ENCODE results near the gene JARID2. TPM values are rescaled to one million over a fixed set of nuclear protein-coding genes. Genes with fewer than 3 reads are reported as not detected.

The JARID2 gene
- total RNA-seq, 1 experiment from 2014 or later, result 180 TPM

DNA sequence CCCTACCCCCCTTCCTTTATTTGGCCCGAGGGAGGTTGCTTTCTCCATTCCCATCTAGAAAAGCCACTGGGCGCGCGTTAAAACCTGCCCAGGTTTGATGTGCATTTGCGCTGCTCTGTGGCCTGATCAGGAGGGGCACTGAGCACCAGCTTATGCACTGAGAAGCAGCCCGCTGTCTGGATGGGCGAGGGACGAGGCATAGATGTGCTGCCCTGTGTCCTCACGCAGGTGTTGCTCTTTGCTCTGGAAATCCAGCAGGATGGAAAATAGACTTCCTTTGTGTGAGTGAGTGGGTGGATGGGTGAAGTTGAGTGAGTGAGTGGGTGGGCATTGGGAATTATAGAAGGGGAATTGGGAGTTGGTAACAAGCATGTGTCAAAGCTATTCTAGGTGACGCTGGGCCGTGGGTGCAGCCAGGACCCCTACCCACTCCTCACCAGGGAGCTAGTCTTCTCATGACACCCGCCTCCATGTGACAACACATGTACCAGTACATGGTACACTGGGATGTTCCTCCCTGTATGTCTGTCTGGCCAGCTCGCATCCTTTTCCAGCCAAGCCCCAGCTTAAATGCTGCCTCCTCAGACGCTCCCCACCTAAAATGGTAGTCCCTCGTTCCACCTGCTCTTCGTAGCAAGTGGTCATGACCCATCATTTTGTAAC, 254.3 kb downstream of the JARID2 start (continued):
- TF ChIP-seq FOXK1 (CRISPR knock-in tag; IDR thresholded peaks at IDR 0.05) (no peak), CBFB (CRISPR knock-in tag; IDR thresholded peaks at IDR 0.05; ENCODE audit: low read depth) (no peak)
- TF ChIP-seq, protein P1, sequence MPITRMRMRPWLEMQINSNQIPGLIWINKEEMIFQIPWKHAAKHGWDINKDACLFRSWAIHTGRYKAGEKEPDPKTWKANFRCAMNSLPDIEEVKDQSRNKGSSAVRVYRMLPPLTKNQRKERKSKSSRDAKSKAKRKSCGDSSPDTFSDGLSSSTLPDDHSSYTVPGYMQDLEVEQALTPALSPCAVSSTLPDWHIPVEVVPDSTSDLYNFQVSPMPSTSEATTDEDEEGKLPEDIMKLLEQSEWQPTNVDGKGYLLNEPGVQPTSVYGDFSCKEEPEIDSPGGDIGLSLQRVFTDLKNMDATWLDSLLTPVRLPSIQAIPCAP (CRISPR knock-in tag; IDR thresholded peaks at IDR 0.05), result no peak
- TF ChIP-seq, protein P2, sequence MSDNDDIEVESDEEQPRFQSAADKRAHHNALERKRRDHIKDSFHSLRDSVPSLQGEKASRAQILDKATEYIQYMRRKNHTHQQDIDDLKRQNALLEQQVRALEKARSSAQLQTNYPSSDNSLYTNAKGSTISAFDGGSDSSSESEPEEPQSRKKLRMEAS (CRISPR knock-in tag; IDR thresholded peaks at IDR 0.05), result no peak

DNA sequence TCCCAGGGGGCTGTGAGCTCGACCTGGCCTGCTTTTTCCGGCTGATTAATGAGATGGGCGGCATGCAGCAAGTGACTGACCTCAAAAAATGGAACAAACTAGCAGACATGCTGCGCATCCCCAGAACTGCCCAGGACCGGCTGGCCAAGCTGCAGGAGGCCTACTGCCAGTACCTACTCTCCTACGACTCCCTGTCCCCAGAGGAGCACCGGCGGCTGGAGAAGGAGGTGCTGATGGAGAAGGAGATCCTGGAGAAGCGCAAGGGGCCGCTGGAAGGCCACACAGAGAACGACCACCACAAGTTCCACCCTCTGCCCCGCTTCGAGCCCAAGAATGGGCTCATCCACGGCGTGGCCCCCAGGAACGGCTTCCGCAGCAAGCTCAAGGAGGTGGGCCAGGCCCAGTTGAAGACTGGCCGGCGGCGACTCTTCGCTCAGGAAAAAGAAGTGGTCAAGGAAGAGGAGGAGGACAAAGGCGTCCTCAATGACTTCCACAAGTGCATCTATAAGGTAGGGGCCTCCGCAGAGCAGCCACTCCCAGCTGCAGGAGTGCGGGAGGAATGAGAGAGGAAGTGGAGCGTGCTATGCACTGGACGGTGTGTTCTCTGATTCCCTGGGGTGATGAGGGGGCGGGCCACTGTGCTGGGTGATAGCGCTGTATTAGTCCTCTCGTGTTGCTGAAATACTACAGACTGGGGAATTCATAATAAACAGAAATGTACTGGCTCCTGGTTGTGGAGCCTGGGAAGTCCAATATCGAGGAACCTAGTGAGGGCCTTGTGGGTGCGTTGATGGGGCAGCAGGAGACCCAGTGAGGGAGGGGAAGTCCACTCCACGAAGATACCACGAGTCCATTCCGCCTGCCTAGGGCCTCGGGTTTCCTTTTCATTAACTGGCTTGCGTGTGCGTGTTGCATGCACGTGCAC, 255.3 kb downstream of the JARID2 start:
- DNase-seq (ENCODE audit: low spot score) (no peak), ATAC-seq (no peak)
- Mint-ChIP-seq H3K27ac (peak overlapping the region; percentile 87), H3K4me3 (no peak overlapping the region), H3K9me3 (no peaks in the 10 kb centered on the region), H3K27me3 (ENCODE audit: low read depth) (no peaks in the 10 kb centered on the region; the same call in 1 of the 2 replicates), H3K36me3 (peaks cover 91% of the 10 kb centered on the region), H3K4me1 (peaks cover 35% of the 10 kb centered on the region)
- ChIA-PET POLR2A (no interaction called here), CTCF (no interaction called here)
- TF ChIP-seq ZNF232 (CRISPR knock-in tag; IDR thresholded peaks at IDR 0.05) (no peak), MXD4 (CRISPR knock-in tag; IDR thresholded peaks at IDR 0.05; ENCODE audit: borderline replicate concordance) (no peak), SP1 (CRISPR knock-in tag; conservative IDR thresholded peaks at IDR 0.05) (no peak), CREM (CRISPR knock-in tag; IDR thresholded peaks at IDR 0.05) (no peak), HMGA2 (CRISPR knock-in tag; IDR thresholded peaks at IDR 0.05) (no peak)
- TF ChIP-seq, protein P3, sequence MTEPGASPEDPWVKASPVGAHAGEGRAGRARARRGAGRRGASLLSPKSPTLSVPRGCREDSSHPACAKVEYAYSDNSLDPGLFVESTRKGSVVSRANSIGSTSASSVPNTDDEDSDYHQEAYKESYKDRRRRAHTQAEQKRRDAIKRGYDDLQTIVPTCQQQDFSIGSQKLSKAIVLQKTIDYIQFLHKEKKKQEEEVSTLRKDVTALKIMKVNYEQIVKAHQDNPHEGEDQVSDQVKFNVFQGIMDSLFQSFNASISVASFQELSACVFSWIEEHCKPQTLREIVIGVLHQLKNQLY (CRISPR knock-in tag; IDR thresholded peaks at IDR 0.05), result no peak
- TF ChIP-seq, protein P4, sequence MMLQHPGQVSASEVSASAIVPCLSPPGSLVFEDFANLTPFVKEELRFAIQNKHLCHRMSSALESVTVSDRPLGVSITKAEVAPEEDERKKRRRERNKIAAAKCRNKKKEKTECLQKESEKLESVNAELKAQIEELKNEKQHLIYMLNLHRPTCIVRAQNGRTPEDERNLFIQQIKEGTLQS (CRISPR knock-in tag; conservative IDR thresholded peaks at IDR 0.05), result no peak

DNA sequence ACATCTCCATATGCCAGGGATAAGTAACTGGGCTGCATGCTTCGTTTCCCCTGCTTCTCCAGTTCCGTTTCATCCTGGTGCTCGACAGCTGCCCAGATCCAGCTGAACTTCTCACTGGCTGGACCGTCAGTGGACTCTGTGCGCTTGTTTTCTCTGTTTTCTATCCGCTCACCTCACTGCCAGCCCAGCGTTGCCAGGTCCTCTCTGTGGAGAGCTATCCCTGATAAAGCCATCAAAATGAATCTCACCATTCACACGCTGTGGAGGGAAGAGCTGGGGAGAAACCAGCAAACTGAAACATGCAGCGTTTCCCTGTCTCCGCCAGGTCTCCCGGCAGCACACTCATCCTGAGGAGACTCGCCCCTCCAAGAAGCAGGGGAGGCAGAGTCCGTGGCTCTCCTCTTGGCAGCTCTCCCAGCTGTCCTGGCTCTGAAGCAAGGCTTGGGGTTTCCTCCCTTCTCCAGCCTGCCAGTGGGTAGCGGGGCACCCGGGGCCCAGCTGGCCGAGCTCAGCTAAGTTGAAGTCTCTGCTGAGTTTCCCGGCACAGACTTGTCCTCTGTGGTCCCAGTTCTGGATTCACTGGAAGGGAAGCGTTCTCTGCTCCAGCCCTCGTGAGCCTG, 256.1 kb downstream of the JARID2 start:
- no peak overlapping the region for H3K4me3 Mint-ChIP-seq
- H3K4me1 Mint-ChIP-seq, result peaks cover 42% of the 10 kb centered on the region
- H3K9me3 Mint-ChIP-seq, result no peaks in the 10 kb centered on the region
- ChIA-PET POLR2A (no interaction called here), CTCF (no interaction called here)
- DNase-seq (ENCODE audit: low spot score) (no peak), ATAC-seq (no peak)
- no peak for TF ChIP-seq GRHL2 (CRISPR knock-in tag; IDR thresholded peaks at IDR 0.05; ENCODE audit: insufficient replicate concordance, severe bottlenecking)
- no peak for TF ChIP-seq TEAD1 (CRISPR knock-in tag; IDR thresholded peaks at IDR 0.05)
- no peaks in the 10 kb centered on the region; the same call in 1 of the 2 replicates for H3K27me3 Mint-ChIP-seq (ENCODE audit: low read depth)
- H3K27ac Mint-ChIP-seq, result peak overlapping the region; percentile 58; the same call in 1 of the 2 replicates
- peaks cover 96% of the 10 kb centered on the region for H3K36me3 Mint-ChIP-seq

DNA sequence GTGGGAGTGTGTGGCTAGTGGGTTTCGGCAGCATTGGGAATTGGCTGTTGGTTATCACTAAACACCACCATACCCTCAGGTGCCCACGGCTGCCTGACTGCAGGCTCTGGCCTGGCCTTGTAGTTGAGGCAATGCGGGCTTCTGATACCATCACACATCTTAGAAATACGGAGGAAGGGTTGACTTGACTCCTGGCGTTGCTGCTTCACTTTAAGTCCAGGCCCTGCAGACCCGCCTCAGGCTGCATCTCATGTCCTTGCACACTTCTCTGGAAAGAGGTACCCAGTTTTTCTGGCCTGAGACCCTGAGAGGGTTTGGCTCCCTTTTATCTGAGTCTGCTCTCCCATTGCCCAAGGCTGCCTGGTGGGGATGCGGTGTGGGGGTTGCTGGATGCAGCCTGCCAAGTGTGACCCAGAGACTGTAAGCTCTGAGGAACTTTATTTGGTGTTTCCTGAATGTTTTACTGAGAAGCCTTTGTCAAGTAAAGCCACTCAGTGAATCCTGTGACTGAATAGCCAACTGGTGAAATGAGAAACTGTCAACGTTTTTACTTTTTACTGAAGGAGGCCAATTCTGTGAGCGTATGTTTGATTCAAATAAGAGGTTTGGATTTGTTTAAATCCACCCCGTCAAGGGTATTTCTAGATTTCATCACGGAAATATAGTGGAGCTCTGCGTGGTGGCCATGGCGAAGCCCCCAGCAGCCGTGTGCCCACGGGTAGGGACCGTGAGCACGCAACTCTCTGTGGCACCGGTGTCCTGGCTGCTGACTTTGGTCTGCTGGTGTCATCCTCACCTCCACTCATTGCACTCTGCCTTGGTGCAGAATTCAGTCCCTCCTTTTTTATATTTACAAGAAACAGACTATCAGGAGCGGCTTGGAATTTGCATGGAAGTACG, 256.8 kb downstream of the JARID2 start:
- Mint-ChIP-seq H3K4me1 (peaks cover 48% of the 10 kb centered on the region), H3K36me3 (peaks cover 97% of the 10 kb centered on the region), H3K9me3 (no peaks in the 10 kb centered on the region), H3K27ac (peak overlapping the region; percentile 63; the same call in 1 of the 2 replicates), H3K4me3 (no peak overlapping the region), H3K27me3 (ENCODE audit: low read depth) (no peaks in the 10 kb centered on the region; the same call in 1 of the 2 replicates)
- ATAC-seq (no peak), DNase-seq (ENCODE audit: low spot score) (no peak)
- ChIA-PET CTCF (no interaction called here), POLR2A (no interaction called here)
- no peak for TF ChIP-seq TP53 (CRISPR knock-in tag; IDR thresholded peaks at IDR 0.05)
- TF ChIP-seq ZNF671 (CRISPR knock-in tag; IDR thresholded peaks at IDR 0.05), result no peak

Measured in WTC11 (cell line).